GM21737 (cell line): ENCODE results near the gene SEMA4B.
"Not testable (repeated sequence)": the region's sequence is repeated elsewhere in the genome, so short reads cannot be mapped to it uniquely, and the experiment has no call there.

Experiments
- ATAC-seq: cut with Tn5 transposase; IDR thresholded peaks from one replicate; pipeline ENCODE4 v1.9.1; 2021; ENCODE audit warnings: mild to moderate bottlenecking, moderate library complexity; ENCODE audit not compliant: unreplicated experiment

The SEMA4B gene

GRCh38 chr15:90201130-90201943 is at the start of gene SEMA4B:
TSS of gene SEMA4B (plus strand) at chr15:90201330. CDS start at chr15:90201579, 249 bp downstream.
- peak; percentile 84 for ATAC-seq

DNA sequence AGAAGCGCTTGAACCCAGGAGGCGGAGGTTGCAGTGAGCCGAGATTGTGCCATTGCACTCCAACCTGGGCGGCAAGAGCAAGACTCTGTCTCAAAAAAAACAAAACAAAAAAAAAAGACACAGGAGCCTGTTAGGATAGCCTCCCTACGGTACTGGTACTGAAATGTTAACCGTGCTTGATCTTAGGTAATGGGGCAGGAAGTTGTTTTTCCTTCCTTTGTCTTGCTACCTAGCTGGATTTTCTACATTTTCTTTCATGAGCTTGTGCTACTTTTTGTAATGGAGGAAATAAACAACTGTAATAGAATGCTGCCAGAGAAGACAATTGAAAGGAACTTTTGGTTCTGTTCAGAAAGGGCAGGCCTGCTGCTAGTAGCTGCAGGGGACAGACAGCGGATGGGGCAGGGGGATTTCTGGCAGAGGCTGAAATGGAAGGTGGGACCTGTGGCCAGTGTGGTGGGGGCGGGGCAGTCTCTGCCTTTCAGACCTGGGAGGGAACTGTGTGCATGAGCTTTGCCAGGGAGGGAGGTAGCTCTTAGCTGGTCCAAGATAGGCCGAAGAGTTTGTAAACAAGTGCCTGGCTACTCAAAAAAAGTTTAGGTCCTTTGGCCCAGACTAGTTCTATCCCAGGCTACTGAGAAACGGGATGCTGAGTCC is 49.0 kb upstream of the SEMA4B start:
- no peak for ATAC-seq

GRCh38 chr15:90153658-90154057 is 47.5 kb upstream of the SEMA4B start:
- no peak for ATAC-seq

GRCh38 chr15:90154246-90154645 is 46.9 kb upstream of the SEMA4B start:
- ATAC-seq, result no peak

- ATAC-seq, result no peak
Observed at GRCh38 chr15:90154861-90155626, 46.1 kb upstream of the SEMA4B start.

DNA sequence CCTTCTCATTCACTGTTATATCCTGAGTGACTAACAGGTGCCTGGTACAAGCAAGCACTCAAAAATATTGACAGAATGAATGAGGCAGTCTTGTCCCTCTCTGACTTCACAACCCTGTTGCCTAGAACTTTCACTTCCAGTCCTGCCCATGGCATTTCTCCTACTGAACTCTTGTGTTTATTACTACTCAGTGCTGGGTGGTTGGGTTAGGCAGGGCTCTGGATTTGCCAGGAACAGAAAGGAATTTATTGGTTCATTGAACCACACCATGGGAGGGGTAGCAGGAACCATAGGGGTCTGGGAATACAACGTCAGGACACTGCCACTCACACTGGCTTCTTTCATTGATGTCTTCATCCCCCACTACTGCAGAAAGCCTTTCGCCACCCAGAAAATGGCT is 41.9 kb upstream of the SEMA4B start:
- ATAC-seq, result no peak

DNA sequence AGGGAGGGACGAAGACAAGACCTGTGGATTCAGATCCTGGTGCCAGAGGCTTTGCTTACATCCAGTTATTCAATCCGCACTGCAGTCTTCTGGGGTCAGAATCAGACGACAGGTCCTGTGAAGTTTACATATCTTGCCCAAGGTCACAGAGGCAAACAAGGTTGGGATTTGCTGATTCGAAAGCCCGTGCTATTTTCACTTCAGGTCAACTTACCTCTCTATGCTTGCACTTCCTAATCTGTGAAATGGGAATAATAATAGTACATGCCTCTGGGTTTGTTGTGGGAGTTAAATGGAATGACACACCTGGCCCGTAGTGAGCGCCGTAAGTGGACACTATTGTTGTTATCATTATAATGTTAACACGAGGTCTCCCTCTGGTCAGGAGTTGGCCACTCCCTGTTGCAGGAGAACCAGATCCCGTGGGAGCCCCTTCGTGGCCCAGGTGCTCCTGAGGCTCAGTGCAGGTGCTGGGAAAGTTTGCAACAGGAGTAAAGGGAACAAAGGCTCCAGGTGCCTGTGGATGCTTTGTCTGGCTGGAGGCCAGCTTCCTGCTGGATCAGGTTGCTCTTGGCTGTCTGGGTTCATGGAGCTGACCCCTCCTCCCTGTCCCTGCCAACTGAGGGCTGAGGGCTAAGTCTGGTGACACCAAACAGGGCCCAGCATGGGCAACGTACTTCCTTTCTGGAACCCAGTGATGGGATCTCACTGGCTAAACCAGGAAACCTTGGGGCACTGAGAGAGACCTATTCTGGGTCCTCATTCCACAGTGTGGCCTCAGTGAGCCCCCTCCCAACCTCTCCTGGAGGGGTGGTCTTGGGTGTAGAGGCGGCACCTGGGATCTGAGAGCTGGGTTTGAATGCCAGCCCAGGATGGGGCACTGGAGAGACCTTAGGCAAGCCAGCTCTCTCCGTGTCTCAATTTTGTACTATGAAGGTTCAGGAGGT is 40.1 kb upstream of the SEMA4B start:
- no peak for ATAC-seq

GRCh38 chr15:90161950-90162361 is 39.2 kb upstream of the SEMA4B start:
- ATAC-seq, result peak; percentile 51

DNA sequence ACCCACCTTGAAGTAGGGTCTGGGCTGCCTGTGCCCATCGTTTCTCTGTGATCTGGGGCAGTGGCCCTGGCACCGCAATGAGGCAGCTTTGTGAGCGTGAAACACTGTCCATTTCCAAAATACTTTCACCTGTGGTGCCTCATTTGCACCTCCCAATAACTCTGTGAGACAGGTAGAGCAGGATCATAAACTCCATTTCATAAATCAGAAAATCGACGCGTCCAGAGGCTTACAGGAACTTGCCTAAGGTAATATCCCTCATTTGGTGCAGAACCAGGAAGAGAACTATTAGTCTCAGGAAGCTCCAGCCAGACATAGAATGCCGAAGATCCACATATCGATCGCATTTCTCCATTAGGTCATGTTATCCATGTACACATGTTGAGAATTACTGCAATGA is 38.2 kb upstream of the SEMA4B start:
- ATAC-seq, result no peak

DNA sequence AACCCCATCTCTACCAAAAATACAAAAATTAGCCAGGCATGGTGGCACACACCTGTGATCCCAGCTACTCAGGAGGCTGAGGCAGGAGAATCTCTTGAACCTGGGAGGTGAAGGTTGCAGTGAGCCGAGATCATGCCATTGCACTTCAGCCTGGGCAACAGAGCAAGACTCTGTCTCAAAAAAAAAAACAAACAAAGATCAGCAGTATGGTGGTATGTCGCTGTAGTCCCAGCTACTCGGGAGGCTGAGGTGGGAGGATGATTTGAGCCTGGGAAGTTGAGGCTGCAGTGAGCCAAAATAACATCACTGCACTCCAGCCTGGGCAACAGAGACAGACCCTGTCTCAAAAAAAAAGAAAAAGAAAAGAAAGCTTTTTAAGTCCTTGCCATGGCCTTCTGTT is 36.9 kb upstream of the SEMA4B start:
- ATAC-seq, result not testable (repeated sequence)

DNA sequence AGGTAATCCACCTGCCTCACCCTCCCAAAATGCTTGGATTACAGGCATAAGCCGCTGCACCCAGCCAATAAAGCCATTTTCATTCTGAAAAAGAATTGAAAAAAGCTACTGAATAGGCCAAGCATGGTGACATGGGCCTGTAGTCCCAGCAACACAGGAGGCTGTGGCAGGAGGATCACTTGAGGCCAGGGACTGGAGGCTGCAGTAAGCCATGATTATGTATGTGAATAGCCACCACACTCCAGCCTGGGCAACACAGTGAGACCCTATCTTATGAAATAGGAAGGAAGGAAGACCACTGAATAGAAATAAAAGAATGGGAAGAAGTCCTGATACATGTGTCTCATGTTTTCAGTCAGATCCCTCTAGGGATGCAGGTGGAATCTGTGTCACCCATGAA is 36.0 kb upstream of the SEMA4B start:
- ATAC-seq, result no peak

DNA sequence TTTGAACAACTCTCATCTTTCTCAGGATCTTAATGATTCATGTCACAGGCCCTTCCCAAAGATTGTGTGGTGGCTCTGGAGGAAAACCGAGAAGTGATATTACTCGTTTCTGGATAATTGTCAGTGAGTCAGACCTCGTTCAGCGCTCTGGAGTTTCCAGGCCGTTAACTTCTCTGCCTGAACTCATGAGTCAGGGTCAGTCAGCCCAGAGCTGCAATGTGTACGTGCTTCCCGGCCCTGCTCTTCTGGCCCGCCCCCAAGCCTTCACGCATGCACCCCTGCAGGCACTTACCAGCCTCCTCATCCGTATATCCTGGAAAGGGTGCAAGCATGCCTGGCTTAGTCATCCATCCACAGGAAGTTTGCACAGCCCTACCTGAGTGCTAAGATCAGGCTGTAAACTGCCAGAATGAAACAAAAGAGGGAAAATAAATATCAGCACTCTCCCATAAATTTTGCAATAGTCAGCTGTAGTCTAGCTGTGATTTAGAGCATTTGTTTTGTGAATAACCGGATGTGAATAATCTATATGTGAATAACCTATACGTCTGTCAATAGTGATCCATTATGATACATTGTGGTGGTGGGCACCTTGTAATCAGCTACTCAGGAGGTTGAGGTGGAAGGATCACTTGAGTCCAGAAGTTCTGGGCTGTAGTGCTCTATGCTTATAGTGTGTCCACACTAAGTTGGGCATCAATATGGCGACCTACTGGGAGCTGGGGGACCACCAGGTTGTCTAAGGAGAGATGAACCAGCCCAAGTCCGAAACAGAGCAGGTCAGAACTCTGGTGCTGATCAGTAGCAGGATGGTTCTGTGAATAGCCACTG is 35.3 kb upstream of the SEMA4B start:
- peak; percentile 58 for ATAC-seq

DNA sequence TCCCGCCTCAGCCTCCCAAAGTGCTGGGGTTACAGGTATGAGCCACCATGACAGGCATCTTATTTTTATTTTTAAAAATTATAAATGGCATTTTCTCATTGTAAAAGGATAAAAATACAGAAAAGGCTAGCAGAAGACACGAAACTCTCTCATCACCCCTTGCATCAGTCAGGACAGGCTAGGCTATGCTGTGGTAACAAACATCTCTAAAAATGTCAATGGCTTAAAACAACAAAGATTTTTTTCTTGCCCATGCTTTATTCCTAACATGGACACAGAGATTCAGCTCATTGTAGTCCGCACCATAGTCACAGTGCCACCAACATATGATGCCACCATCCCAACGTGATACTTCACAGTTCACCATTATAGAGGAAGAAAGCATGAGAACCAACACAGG is 34.0 kb upstream of the SEMA4B start:
- ATAC-seq, result no peak

GRCh38 chr15:90171623-90172022 is 29.5 kb upstream of the SEMA4B start:
- no peak for ATAC-seq

DNA sequence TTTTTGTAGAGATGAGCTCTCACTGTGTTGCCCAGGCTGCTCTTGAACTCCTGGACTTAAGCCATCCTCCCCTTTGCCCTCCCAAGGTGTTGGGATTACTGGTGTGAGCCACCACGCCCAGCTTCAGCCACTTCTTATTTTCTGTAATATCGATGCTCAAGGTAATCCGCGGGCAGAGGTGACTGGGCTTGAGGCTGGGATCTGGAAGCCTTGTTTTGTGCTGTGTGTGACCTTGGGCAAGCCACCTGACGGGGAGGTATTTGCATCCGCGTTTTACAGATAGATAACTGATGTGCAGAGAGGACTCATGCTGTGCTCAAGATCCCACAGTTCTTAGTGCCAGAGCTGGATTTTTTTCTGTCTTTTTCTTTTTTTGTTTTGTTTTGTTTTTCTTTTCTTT is 27.8 kb upstream of the SEMA4B start:
- ATAC-seq, result no peak

DNA sequence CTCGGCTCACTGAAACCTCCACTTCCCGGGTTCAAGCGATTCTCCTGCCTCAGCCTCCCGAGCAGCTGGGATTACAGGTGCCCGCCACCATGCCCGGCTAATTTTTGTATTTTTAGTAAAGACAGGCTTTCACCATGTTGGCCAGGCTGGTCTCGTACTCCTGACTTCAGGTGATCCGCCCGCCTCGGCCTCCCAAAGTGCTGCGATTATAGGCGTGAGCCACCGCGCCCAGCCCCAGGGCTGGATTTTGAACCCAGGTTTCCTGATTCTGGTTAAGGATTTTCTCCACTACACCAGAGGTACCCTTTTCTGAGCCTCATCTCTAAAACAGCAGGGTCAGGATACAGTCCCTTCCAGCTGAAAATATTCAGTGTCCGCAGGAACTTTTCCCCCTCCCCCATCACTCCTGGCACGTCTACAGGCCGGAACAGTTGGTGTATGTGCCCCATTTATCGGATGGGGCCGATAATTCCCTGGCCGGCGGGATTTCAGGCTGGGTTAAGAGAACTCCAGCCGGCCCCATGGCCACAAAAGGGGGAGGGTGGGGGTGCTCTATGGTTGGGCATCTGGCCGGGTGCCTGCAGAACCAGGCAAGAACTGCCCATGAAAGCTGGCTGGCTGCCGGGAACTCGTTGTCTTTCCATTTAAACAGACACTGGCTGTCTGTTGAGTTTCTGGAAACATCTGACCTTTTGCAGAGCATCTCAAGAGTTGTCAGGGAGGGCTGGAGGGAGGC is 26.8 kb upstream of the SEMA4B start:
- ATAC-seq, result no peak

DNA sequence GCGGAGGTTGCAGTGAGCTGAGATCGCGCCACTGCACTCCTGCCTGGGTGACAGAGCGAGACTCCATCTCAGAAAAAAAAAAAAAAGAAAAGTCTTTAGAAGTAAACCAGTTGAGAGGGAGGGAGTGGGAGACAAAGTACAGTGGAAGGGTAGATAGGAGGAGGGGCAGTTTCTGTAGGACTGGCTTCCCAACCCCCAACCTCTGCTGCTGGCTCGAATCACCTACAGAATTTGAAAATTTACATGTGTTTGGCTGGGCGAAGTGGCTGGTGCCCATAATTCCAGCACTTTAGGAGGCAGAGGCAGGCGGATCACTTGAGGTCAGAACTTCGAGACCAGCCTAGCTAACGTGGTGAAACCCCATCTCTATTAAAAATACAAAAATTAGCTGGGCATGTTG is 24.1 kb upstream of the SEMA4B start:
- no peak for ATAC-seq

DNA sequence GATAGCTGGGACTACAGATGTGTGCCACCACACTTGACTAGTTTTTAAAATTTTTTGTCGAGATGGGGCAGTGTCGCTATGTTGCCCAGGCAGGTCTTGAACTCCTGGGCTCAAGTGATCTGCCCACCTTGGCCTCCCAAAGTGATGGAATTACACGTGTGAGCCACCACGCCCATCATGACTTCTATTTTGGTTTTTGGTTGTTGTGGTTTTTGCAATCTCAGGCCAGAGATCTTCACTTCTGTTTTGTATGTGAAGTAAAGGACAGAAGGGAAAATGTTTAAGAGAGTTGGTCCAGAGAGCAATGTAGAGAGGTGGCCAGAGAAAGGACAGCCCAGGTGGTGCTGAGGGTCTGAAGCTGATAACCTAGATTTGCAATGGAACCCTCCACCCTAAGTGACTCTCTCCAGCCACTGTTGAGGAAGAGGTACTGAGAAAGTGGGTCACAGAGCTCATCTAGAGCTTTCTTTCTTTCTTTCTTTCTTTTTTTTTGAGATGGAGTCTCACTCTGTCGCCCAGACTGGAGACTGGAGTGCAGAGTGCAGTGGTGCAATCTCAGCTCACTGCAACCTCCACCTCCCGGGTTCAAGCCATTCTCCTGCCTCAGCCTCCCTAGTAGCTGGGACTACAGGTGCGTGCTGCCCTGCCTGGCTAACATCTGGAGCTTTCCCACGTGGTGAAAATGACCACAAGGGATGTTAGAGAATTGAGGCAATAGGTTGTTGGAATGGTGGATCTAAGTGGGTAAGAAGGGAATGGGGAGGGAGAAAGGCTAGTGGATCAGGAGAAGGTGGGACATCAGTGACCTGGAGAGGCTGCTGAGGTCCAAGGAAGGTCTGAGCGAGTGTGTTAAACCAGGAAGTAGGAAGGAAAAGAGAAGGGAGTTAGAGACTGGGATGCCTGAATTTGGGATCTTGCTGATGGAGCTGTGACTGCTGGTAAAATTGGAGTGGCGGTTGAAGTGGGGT is 22.4 kb upstream of the SEMA4B start:
- peak; percentile 59 for ATAC-seq
